CD4-positive, CD25-positive, alpha-beta regulatory T cell (primary cell): ENCODE measurements around the gene SYTL3. TPM values are rescaled to one million over a fixed set of nuclear protein-coding genes. Genes with fewer than 3 reads are reported as not detected.

Source experiments
- ATAC-seq, 2 donors: fragments of 150-1000 bp; cut with Tn5 transposase; one replicate each; pipeline ENCODE4 v1.10.0; 2021; ENCODE audit warnings: low read depth in 2 of 2, moderate number of reproducible peaks in 2 of 2, moderate library complexity in 1 of 2
- DNase-seq, 3 donors: peaks; one replicate each; pipeline versions ENCODE4 v3.0.0 to v3.0.0-alpha.2; 2012 to 2022; ENCODE audit warnings: mixed read lengths in 1 of 3
- H3K27ac ChIP-seq: one replicate; pipeline ENCODE4 v1.7.0; 2013; ENCODE audit warnings: mild to moderate bottlenecking, low read length; ENCODE audit not compliant: insufficient read depth, poor library complexity, severe bottlenecking
- H3K27me3 ChIP-seq: one replicate; pipeline ENCODE4 v1.7.0; 2013; ENCODE audit warnings: low read length; ENCODE audit not compliant: control insufficient read depth, insufficient read depth
- H3K36me3 ChIP-seq: one replicate; pipeline ENCODE4 v1.7.0; 2013; ENCODE audit warnings: mild to moderate bottlenecking, low read length, moderate library complexity; ENCODE audit not compliant: control insufficient read depth, insufficient read depth
- H3K4me1 ChIP-seq: 2 replicates; pipeline ENCODE4 v1.7.0; 2013; ENCODE audit warnings: mild to moderate bottlenecking, low read length; ENCODE audit not compliant: insufficient read depth, control insufficient read depth, poor library complexity, severe bottlenecking
- H3K4me3 ChIP-seq: one replicate; pipeline ENCODE4 v1.7.0; 2013; ENCODE audit warnings: low read depth, mild to moderate bottlenecking, low read length, moderate library complexity
- H3K9me3 ChIP-seq, 2 experiments: 1 replicate in 1 of 2; 2 replicates in 1 of 2; pipeline ENCODE4 v1.7.0; 2013; ENCODE audit warnings: low read length in 2 of 2, mild to moderate bottlenecking in 1 of 2, moderate library complexity in 1 of 2; ENCODE audit not compliant: control insufficient read depth in 2 of 2
- H3K27ac Mint-ChIP-seq, 3 donors: one replicate each; pipeline ENCODE4 v1.8.0; 2020 to 2022; ENCODE audit warnings: mild to moderate bottlenecking in 3 of 3, mixed read lengths in 3 of 3, moderate library complexity in 2 of 3
- H3K27me3 Mint-ChIP-seq: one replicate; pipeline ENCODE4 v1.8.0; 2022; ENCODE audit warnings: mild to moderate bottlenecking, mixed read lengths
- H3K36me3 Mint-ChIP-seq: one replicate; pipeline ENCODE4 v1.8.0; 2020; ENCODE audit warnings: mixed read lengths
- H3K4me1 Mint-ChIP-seq, 4 donors: one replicate each; pipeline ENCODE4 v1.8.0; 2020 to 2022; ENCODE audit warnings: mixed read lengths in 4 of 4, mild to moderate bottlenecking in 1 of 4
- H3K4me3 Mint-ChIP-seq, 4 donors: one replicate each; pipeline ENCODE4 v1.8.0; 2020 to 2022; ENCODE audit warnings: mild to moderate bottlenecking in 4 of 4, mixed read lengths in 4 of 4, moderate library complexity in 3 of 4
- H3K9me3 Mint-ChIP-seq, 7 donors: one replicate each; pipeline ENCODE4 v1.8.0; 2020 to 2022; ENCODE audit warnings: mixed read lengths in 7 of 7, mild to moderate bottlenecking in 3 of 7, moderate library complexity in 2 of 7
- polyA plus RNA-seq, 4 donors: library from polyadenylated mRNA; unstranded; fragments of 300-500 nt; fragmentation: Illumina TruSeq; gene quantifications; one replicate each; pipeline ENCODE4 v1.2.3, GENCODE V29; 2021
- total RNA-seq: library from RNA; stranded (reverse); gene quantifications from one replicate; pipeline ENCODE4 v1.2.3, GENCODE V29; 2022

SYTL3 gene
- total and polyA plus RNA-seq, 5 donors from 2014 or later: 12.2 to 54.8 (median 14.1) TPM

DNA sequence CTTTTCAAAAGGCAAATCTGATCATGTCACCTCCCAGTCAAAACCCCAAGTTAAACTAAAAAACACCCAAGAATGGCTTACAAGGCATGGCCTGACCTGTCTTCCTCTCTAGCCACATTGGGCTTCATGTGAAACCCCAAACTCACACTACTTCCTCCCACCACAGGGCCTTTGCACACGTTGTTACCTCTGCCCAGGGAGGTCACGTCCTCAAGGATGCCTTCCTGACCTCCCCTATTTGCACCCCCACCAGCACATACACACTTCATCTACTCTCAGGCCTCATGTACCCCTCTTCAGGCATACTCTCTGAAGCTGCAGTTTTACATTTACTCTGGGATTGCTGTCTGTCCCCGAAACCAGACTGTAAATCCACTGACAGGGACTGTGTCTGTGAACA is 163.2 kb downstream of the SYTL3 start:
- Mint-ChIP-seq H3K4me1 (peaks cover 33 to 90% (median 77%) of the 10 kb centered on the region in 4 donors), H3K27me3 (peaks cover 5% of the 10 kb centered on the region), H3K36me3 (peaks cover 69% of the 10 kb centered on the region), H3K9me3 (peaks cover 0 to 2% (median 0%) of the 10 kb centered on the region in 7 donors), H3K4me3 (peak overlapping the region; percentile 98 to 100 (median 99)), H3K27ac (peak overlapping the region; percentile 91 to 100 (median 97))
- Histone ChIP-seq H3K4me1 (peaks cover 84% of the 10 kb centered on the region), H3K27ac (peak overlapping the region; percentile 97), H3K4me3 (peak overlapping the region; percentile 100), H3K36me3 (peaks cover 61% of the 10 kb centered on the region), H3K9me3 (no peaks in the 10 kb centered on the region), H3K27me3 (no peaks in the 10 kb centered on the region)
- DNase-seq (peak in 1 of 3 donors; percentile 54), ATAC-seq (no peak)

Other genes with a start within 250 kb of the SYTL3 start
- 21.2 TPM for gene TMEM181, start 90.0 kb upstream of the SYTL3 start, total RNA-seq
- 1 to 10 TPM; 4.9 to 5.7 (median 5.5) TPM for gene TMEM181, start 90.0 kb upstream of the SYTL3 start, polyA plus RNA-seq
- 123 TPM for gene DYNLT1, start 5.3 kb upstream of the SYTL3 start, total RNA-seq
- gene DYNLT1, start 5.3 kb upstream of the SYTL3 start, polyA plus RNA-seq: 100 to 1,000 TPM; 103 to 127 (median 113) TPM
- gene EZR, start 169.3 kb downstream of the SYTL3 start, total RNA-seq: 559 TPM
- gene EZR, start 169.3 kb downstream of the SYTL3 start, polyA plus RNA-seq: 100 to 1,000 TPM; 310 to 497 (median 365) TPM